HepG2 (cell line): ENCODE results near the gene PRKACA. TPM values are rescaled to one million over a fixed set of nuclear protein-coding genes. Genes with fewer than 3 reads are reported as not detected.

Experiments used
- ATAC-seq: fragments of 200-7000 bp; cut with Tn5 transposase; 3 replicates; pipeline ENCODE4 v1.9.1; 2020; ENCODE audit warnings: mild to moderate bottlenecking, moderate library complexity
- BruUV-seq: library from RNA; stranded (reverse); fragments of 400-500 nt; replicated peaks from 2 replicates; lab custom pipeline; 2021; lab: Mats Ljungman, UMichigan
- CTCF ChIA-PET: fragments of 300-600 bp; formaldehyde crosslinking; extraction: SDS; loops from one replicate; lab custom pipeline; 2021; ENCODE audit warnings: low total read pairs, inconsistent platforms, low intra/inter-chr PET ratio; lab: Yijun Ruan, JAX
- POLR2A ChIA-PET: fragments of 350-600 bp; sonication (Branson Sonifier 250); formaldehyde crosslinking; loops from one replicate; lab custom pipeline; 2020; ENCODE audit warnings: antibody characterized with exemption, inconsistent platforms; lab: Yijun Ruan, JAX
- DNase-seq: peaks from one replicate; pipeline ENCODE4 v3.0.0-alpha.2; 2015; ENCODE audit warnings: low spot score
- FAIRE-seq: peaks from 3 replicates; lab custom pipeline; 2011; peaks lifted over from hg19 to GRCh38; lab: Jason Lieb, UNC
- H2AFZ ChIP-seq: one replicate; pipeline ENCODE4 v1.6.1; 2011; ENCODE audit warnings: low read length, inconsistent platforms
- H3K27ac ChIP-seq: fragments of 300-600 bp; 3 replicates; pipeline ENCODE4 v1.8.0; 2011; ENCODE audit warnings: mixed run types, mild to moderate bottlenecking, mixed read lengths, low read length, inconsistent platforms; ENCODE audit not compliant: insufficient read depth; ENCODE audit errors: extremely low read length
- H3K27me3 ChIP-seq, 2 experiments: fragments of 200-600 bp in 1 of 2; 2 replicates in 1 of 2; 3 replicates in 1 of 2; pipeline versions ENCODE4 v1.6.0 to v1.8.0; 2011; ENCODE audit warnings: low read length in 2 of 2, mild to moderate bottlenecking in 2 of 2, moderate library complexity in 2 of 2, inconsistent platforms in 1 of 2; ENCODE audit not compliant: insufficient read depth in 2 of 2, control insufficient read depth in 1 of 2
- H3K36me3 ChIP-seq, 2 experiments: fragments of 200-600 bp in 1 of 2; replicated peaks in 1 of 2; 2 replicates in 1 of 2; 3 replicates in 1 of 2; pipeline versions ENCODE4 v1.5.1 to v1.8.0; 2011; ENCODE audit warnings: low read length in 2 of 2, inconsistent platforms in 1 of 2; ENCODE audit not compliant: insufficient read depth in 2 of 2, control insufficient read depth in 1 of 2
- H3K4me1 ChIP-seq: 2 replicates; pipeline ENCODE4 v1.5.1; 2012; ENCODE audit warnings: low read length, inconsistent platforms; ENCODE audit not compliant: insufficient read depth
- H3K4me2 ChIP-seq: 2 replicates; pipeline ENCODE4 v1.6.0; 2011; ENCODE audit warnings: low read depth, low read length, inconsistent platforms
- H3K4me3 ChIP-seq, 3 experiments: fragments of 200-600 bp in 1 of 3; sonication (generic), shearing (Covaris generic) in 1 of 3; replicated peaks in 1 of 3; 2 replicates each; pipeline ENCODE4 v1.5.1; 2011 to 2016; ENCODE audit warnings: low read length in 3 of 3, inconsistent platforms in 2 of 3, low read depth in 2 of 3, mild to moderate bottlenecking in 2 of 3, control low read depth in 1 of 3, mixed read lengths in 1 of 3; ENCODE audit not compliant: insufficient read depth in 1 of 3
- H3K79me2 ChIP-seq: one replicate; pipeline ENCODE4 v1.6.1; 2011; ENCODE audit warnings: low read length, inconsistent platforms; ENCODE audit not compliant: insufficient read depth
- H3K9ac ChIP-seq: 2 replicates; pipeline ENCODE4 v1.6.0; 2011; ENCODE audit warnings: mild to moderate bottlenecking, low read depth, low read length, inconsistent platforms; ENCODE audit not compliant: insufficient read depth
- H3K9me3 ChIP-seq: 2 replicates; pipeline ENCODE4 v1.5.1; 2012; ENCODE audit warnings: mild to moderate bottlenecking, low read length
- H4K20me1 ChIP-seq: 2 replicates; pipeline ENCODE4 v1.6.0; 2011; ENCODE audit warnings: inconsistent platforms, mild to moderate bottlenecking, low read length, moderate library complexity; ENCODE audit not compliant: insufficient read depth
- AGO2 ChIP-seq: fragments of 200-400 bp; formaldehyde crosslinking; optimal IDR thresholded peaks from 2 replicates; pipeline ENCODE3; 2017; ENCODE audit warnings: mild to moderate bottlenecking, low read depth, low read length, moderate library complexity
- BORCS8-MEF2B ChIP-seq: sonication (generic); formaldehyde crosslinking; IDR thresholded peaks from 2 replicates; pipeline ENCODE4 v1.8.0; 2022; ENCODE audit warnings: mild to moderate bottlenecking, missing genetic modification reagents
- BRD4 ChIP-seq: sonication (generic); formaldehyde crosslinking; IDR thresholded peaks from 2 replicates; pipeline ENCODE4 v1.4.0; 2020; ENCODE audit warnings: missing genetic modification reagents
- HNF4A ChIP-seq: sonication (generic); formaldehyde crosslinking; IDR thresholded peaks from 2 replicates; pipeline ENCODE4 v1.4.0; 2020; ENCODE audit warnings: missing genetic modification reagents
- MTA1 ChIP-seq: sonication (generic); formaldehyde crosslinking; IDR thresholded peaks from 2 replicates; pipeline ENCODE4 v1.4.0; 2020; ENCODE audit warnings: missing genetic modification reagents, mild to moderate bottlenecking, borderline replicate concordance
- NR2C2 ChIP-seq: sonication (generic); formaldehyde crosslinking; IDR thresholded peaks from 2 replicates; pipeline ENCODE4 v1.4.0; 2020; ENCODE audit warnings: missing genetic modification reagents, mild to moderate bottlenecking, moderate library complexity, borderline replicate concordance
- ZNF160 ChIP-seq: sonication (generic); formaldehyde crosslinking; IDR thresholded peaks from 2 replicates; pipeline ENCODE4 v1.8.0; 2022; ENCODE audit warnings: mild to moderate bottlenecking, inconsistent platforms, missing genetic modification reagents
- ZNF230 ChIP-seq: sonication (generic); formaldehyde crosslinking; IDR thresholded peaks from 2 replicates; pipeline ENCODE4 v1.4.0; 2020; ENCODE audit warnings: mild to moderate bottlenecking, missing genetic modification reagents
- WGBS: methylation state at CpG from one replicate; pipeline ENCODE4 v1.1.6; 2017; ENCODE audit warnings: low lambda C conversion rate; 5-methylcytosine and 5-hydroxymethylcytosine counted together
- in situ Hi-C: cut with HindIII; loops from 2 replicates; pipeline ENCODE4 v1.10.0; 2017; ENCODE audit warnings: low pct_unique_long_range_greater_than_20kb; ENCODE audit not compliant: extremely low pct_ligation_motif_present
- intact Hi-C: fragments of 100-400 bp; cut with micrococcal nuclease; formaldehyde crosslinking; loops from one replicate; pipeline ENCODE4 v1.10.0; 2022; ENCODE audit not compliant: unreplicated experiment
- polyA plus RNA-seq, 8 experiments: library from polyadenylated mRNA; depleted of rRNA in 3 of 8; stranded (reverse) in 7 of 8; unstranded in 1 of 8; fragments of >200 nt; fragmentation: Illumina TruSeq in 4 of 8; extraction: Trizol in 4 of 8; gene quantifications; 2 replicates each; pipeline versions ENCODE4 v1.2.1 to v1.2.3, GENCODE V29; 2011 to 2016; ENCODE audit warnings: low read depth in 4 of 8, missing spikeins in 1 of 8, mixed read lengths in 1 of 8; ENCODE audit not compliant: insufficient read depth in 1 of 8
- total RNA-seq, 5 experiments: library from RNA; depleted of rRNA; stranded (reverse); fragments of >200 nt; fragmentation: Illumina TruSeq; extraction: Trizol; gene quantifications; 2 replicates each; pipeline ENCODE4 v1.2.3, GENCODE V29; 2016; ENCODE audit warnings: low read depth in 1 of 5
- TF ChIP-seq, protein P1 (sequence below): sonication (generic); formaldehyde crosslinking; IDR thresholded peaks from 2 replicates; pipeline ENCODE4 v1.5.1; 2020; ENCODE audit warnings: mild to moderate bottlenecking, missing genetic modification reagents, moderate library complexity
- TF ChIP-seq, protein P2 (sequence below): sonication (generic); formaldehyde crosslinking; IDR thresholded peaks from 2 replicates; pipeline ENCODE4 v1.8.1; 2023; ENCODE audit warnings: mild to moderate bottlenecking, missing genetic modification reagents
- TF ChIP-seq, protein P3 (sequence below): sonication (generic); formaldehyde crosslinking; IDR thresholded peaks from 2 replicates; pipeline ENCODE4 v1.8.0; 2022; ENCODE audit warnings: mild to moderate bottlenecking, missing genetic modification reagents, moderate library complexity

Gene PRKACA
- total and polyA plus RNA-seq, 2 of the 13 experiments (the other 11 are each of a cell fraction or from before 2014, with no cell fraction given) = 11.0 to 18.2 TPM

DNA sequence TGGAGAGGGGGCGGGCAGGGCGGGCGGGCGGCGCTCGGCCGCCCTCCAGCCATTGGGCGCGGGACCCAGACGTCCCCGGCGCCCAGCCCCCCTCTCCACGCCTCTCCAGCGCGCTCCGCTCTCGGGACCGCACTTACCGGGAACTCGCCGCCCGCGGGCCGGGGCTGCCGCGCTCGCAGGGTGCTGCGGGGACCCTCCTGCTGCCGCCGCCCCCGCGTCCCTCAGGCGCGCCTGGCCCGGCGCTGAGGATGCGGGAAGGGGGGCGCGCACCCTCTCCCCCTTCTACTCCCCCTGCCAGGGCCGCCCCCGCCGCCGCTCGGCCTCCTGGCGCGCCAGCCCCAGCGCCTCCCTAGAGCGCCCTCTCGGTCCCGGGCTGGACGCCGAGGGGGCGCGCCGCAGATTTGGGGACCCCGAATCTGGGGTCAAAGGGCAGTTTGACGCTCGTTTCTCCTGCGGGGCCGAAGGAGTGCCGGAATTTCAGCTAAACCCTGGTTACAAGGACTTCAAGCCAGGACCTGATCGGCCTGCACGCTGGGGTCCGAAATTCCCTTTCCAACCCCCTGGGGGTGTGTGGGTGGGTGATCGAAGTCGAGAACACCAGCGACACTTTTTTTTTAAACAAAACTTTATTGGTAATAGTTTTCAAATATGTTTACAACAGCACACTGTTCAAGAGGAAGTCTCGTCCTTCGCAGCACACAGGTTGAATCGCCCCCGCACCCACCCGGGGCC, 26.3 kb downstream of the PRKACA start:
- WGBS = under 1% methylated on average over 11 of the region's 72 CpGs
- no peaks in the 10 kb centered on the region for H3K27me3 ChIP-seq
- H3K9ac ChIP-seq = peak overlapping the region; percentile 74
- H3K9me3 ChIP-seq = peaks cover 6% of the 10 kb centered on the region; the same call in 1 of the 2 replicates
- ATAC-seq (peak; percentile 82), DNase-seq (peak; percentile 44), FAIRE-seq (no peak)
- peaks cover 4 to 8% of the 10 kb centered on the region in 2 experiments; a peak in 2 of 5 replicates for H3K36me3 ChIP-seq
- peak overlapping the region; percentile 79 for H3K27ac ChIP-seq
- in situ Hi-C loops = no loop called here
- peak overlapping the region; percentile 77 to 92 (median 83) for H3K4me3 ChIP-seq
- BruUV-seq = TSS peak; percentile 85
- peaks cover 4% of the 10 kb centered on the region for H3K79me2 ChIP-seq
- H3K4me1 ChIP-seq = peaks cover 26% of the 10 kb centered on the region
- ChIA-PET POLR2A (interaction anchor here (1.0 kb wide), 1 partner anchor 45 kb away, joined by 4 read pairs; the partner anchor contains the start of gene ASF1B), CTCF (no interaction called here)
- no peak overlapping the region for H2AFZ ChIP-seq
- peak overlapping the region; percentile 79 for H3K4me2 ChIP-seq
- intact Hi-C loops = no loop called here
- H4K20me1 ChIP-seq = no peaks in the 10 kb centered on the region
- TF ChIP-seq NR2C2 (CRISPR knock-in tag) (peak; percentile 83), BRD4 (no peak), BORCS8-MEF2B (CRISPR knock-in tag) (peak; percentile 40; the same call in 1 of the 2 replicates), AGO2 (peak; percentile 85), MTA1 (peak; percentile 16; the same call in 1 of the 2 replicates), ZNF230 (CRISPR knock-in tag) (0 out of 2 replicates have a peak, but pooled peaks have one; percentile 39), ZNF160 (CRISPR knock-in tag) (0 out of 2 replicates have a peak, but pooled peaks have one; percentile 21), HNF4A (CRISPR knock-in tag) (0 out of 2 replicates have a peak, but pooled peaks have one; percentile 23)
- TF ChIP-seq, protein P1, sequence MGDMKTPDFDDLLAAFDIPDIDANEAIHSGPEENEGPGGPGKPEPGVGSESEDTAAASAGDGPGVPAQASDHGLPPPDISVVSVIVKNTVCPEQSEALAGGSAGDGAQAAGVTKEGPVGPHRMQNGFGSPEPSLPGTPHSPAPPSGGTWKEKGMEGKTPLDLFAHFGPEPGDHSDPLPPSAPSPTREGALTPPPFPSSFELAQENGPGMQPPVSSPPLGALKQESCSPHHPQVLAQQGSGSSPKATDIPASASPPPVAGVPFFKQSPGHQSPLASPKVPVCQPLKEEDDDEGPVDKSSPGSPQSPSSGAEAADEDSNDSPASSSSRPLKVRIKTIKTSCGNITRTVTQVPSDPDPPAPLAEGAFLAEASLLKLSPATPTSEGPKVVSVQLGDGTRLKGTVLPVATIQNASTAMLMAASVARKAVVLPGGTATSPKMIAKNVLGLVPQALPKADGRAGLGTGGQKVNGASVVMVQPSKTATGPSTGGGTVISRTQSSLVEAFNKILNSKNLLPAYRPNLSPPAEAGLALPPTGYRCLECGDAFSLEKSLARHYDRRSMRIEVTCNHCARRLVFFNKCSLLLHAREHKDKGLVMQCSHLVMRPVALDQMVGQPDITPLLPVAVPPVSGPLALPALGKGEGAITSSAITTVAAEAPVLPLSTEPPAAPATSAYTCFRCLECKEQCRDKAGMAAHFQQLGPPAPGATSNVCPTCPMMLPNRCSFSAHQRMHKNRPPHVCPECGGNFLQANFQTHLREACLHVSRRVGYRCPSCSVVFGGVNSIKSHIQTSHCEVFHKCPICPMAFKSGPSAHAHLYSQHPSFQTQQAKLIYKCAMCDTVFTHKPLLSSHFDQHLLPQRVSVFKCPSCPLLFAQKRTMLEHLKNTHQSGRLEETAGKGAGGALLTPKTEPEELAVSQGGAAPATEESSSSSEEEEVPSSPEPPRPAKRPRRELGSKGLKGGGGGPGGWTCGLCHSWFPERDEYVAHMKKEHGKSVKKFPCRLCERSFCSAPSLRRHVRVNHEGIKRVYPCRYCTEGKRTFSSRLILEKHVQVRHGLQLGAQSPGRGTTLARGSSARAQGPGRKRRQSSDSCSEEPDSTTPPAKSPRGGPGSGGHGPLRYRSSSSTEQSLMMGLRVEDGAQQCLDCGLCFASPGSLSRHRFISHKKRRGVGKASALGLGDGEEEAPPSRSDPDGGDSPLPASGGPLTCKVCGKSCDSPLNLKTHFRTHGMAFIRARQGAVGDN (CRISPR knock-in tag) = peak; percentile 60
- TF ChIP-seq, protein P2, sequence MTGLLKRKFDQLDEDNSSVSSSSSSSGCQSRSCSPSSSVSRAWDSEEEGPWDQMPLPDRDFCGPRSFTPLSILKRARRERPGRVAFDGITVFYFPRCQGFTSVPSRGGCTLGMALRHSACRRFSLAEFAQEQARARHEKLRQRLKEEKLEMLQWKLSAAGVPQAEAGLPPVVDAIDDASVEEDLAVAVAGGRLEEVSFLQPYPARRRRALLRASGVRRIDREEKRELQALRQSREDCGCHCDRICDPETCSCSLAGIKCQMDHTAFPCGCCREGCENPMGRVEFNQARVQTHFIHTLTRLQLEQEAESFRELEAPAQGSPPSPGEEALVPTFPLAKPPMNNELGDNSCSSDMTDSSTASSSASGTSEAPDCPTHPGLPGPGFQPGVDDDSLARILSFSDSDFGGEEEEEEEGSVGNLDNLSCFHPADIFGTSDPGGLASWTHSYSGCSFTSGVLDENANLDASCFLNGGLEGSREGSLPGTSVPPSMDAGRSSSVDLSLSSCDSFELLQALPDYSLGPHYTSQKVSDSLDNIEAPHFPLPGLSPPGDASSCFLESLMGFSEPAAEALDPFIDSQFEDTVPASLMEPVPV = 0 out of 2 replicates have a peak, but pooled peaks have one; percentile 40
- TF ChIP-seq, protein P3, sequence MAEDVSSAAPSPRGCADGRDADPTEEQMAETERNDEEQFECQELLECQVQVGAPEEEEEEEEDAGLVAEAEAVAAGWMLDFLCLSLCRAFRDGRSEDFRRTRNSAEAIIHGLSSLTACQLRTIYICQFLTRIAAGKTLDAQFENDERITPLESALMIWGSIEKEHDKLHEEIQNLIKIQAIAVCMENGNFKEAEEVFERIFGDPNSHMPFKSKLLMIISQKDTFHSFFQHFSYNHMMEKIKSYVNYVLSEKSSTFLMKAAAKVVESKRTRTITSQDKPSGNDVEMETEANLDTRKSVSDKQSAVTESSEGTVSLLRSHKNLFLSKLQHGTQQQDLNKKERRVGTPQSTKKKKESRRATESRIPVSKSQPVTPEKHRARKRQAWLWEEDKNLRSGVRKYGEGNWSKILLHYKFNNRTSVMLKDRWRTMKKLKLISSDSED (CRISPR knock-in tag) = no peak
